Measurements from ENCODE around the gene FABP1. TPM values are rescaled to one million over a fixed set of nuclear protein-coding genes. Genes with fewer than 3 reads are reported as not detected.

Gene FABP1
- total and polyA plus RNA-seq, 9 of the 15 experiments (the other 6 are each of a cell fraction or from before 2014, with no cell fraction given) = 0.64 TPM; not detected in 8

GRCh38 chr2:88133875-88134274 lies 6.0 kb upstream of the FABP1 start:
- ATAC-seq (no peak), DNase-seq (ENCODE audit: extremely low read depth in 1 of 4, low spot score in 3 of 4) (no peak), FAIRE-seq (no peak)
- intact Hi-C loops (cut with micrococcal nuclease) = no loop called here
- BruUV-seq (replicated peaks) = no TSS peak
- H3K4me1 ChIP-seq (replicated peaks in 1 of 2; ENCODE audit: control insufficient read depth in 2 of 2, insufficient read depth in 2 of 2, low read length in 2 of 2) = no peaks in the 10 kb centered on the region
- CTCF ChIA-PET (ENCODE audit: low intra/inter-chr PET ratio) = interaction anchor here (0.6 kb wide), 1 partner anchor 74 kb away, joined by 3 read pairs; no protein-coding TSS in a partner anchor
- H3K4me2 ChIP-seq (ENCODE audit: insufficient read depth, low read length) = no peak overlapping the region
- no peaks in the 10 kb centered on the region for H3K79me2 ChIP-seq (ENCODE audit: control insufficient read depth, insufficient read depth, low read length)
- POLR2A ChIA-PET = interaction anchor here (1.1 kb wide), 1 partner anchor 8 kb away, joined by 3 read pairs; no protein-coding TSS in a partner anchor
- in situ Hi-C loops (cut with MboI) = no loop called here
- no peak overlapping the region for H3K27ac ChIP-seq (ENCODE audit: extremely low read depth, low read depth, low read length)
- H3K36me3 ChIP-seq (ENCODE audit: control insufficient read depth, insufficient read depth, low read length) = no peaks in the 10 kb centered on the region
- peaks cover 12 to 39% of the 10 kb centered on the region in 2 experiments; a peak in 4 of 5 replicates for H3K27me3 ChIP-seq (ENCODE audit: control insufficient read depth in 2 of 2, insufficient read depth in 2 of 2, low read length in 2 of 2)
- no peak overlapping the region for H3K9ac ChIP-seq (ENCODE audit: insufficient read depth in 1 of 2, low read depth in 2 of 2, low read length in 2 of 2)
- no peak for TF ChIP-seq RHOXF2B (CRISPR knock-in tag; conservative IDR thresholded peaks at IDR 0.05)
- TF ChIP-seq PML (IDR thresholded peaks at IDR 0.05; ENCODE audit: low read length) = no peak
- TF ChIP-seq, protein P1, sequence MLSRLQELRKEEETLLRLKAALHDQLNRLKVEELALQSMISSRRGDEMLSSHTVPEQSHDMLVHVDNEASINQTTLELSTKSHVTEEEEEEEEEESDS (CRISPR knock-in tag; IDR thresholded peaks at IDR 0.05) = no peak
- no peak for TF ChIP-seq ERF (CRISPR knock-in tag; IDR thresholded peaks at IDR 0.05)
- TF ChIP-seq, protein P2, sequence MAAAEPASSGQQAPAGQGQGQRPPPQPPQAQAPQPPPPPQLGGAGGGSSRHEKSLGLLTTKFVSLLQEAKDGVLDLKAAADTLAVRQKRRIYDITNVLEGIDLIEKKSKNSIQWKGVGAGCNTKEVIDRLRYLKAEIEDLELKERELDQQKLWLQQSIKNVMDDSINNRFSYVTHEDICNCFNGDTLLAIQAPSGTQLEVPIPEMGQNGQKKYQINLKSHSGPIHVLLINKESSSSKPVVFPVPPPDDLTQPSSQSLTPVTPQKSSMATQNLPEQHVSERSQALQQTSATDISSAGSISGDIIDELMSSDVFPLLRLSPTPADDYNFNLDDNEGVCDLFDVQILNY (CRISPR knock-in tag; IDR thresholded peaks at IDR 0.05) = no peak
- no peak for TF ChIP-seq NFE2L1 (tag; IDR thresholded peaks at IDR 0.05; ENCODE audit: borderline replicate concordance, low read depth)
- H3K9me3 ChIP-seq (replicated peaks; ENCODE audit: control insufficient read depth, insufficient read depth, low read depth, low read length) = no peaks in the 10 kb centered on the region
- no peaks in the 10 kb centered on the region for H3K9me1 ChIP-seq (ENCODE audit: control insufficient read depth, insufficient read depth, low read length)
- H3K4me3 ChIP-seq = no peak overlapping the region
- H2AFZ ChIP-seq (ENCODE audit: low read depth, low read length) = no peak overlapping the region
- 0% methylated on average over 3 of the region's 3 CpGs for WGBS (ENCODE audit: insufficient coverage, low coverage, missing lambda C conversion rate)
- no peaks in the 10 kb centered on the region for H4K20me1 ChIP-seq (replicated peaks; ENCODE audit: control insufficient read depth, insufficient read depth, low read length)

Data from K562 (cell line).